HG03280 (cell line): ENCODE results near the gene KLHL42.

Experiments
- ATAC-seq: cut with Tn5 transposase; IDR thresholded peaks from one replicate; pipeline ENCODE4 v1.9.1; 2021; ENCODE audit warnings: mild to moderate bottlenecking, moderate library complexity; ENCODE audit not compliant: unreplicated experiment

KLHL42 gene

GRCh38 chr12:27851311-27851710, 71.3 kb downstream of the KLHL42 start:
- ATAC-seq, result no peak

- no peak for ATAC-seq
Measured at GRCh38 chr12:27852117-27852516, 72.1 kb downstream of the KLHL42 start.
